GM18526 (cell line): ENCODE data around the gene WFDC12.

ENCODE experiments used
- POLR2A ChIP-seq: IDR thresholded peaks from 3 replicates; pipeline ENCODE4 v1.6.1; 2011; ENCODE audit not compliant: insufficient read length; ENCODE audit errors: extremely low read depth

The WFDC12 gene

GRCh38 chr20:45119556-45120266 lies 4.6 kb downstream of the WFDC12 start:
- TF ChIP-seq POLR2A = no peak

DNA sequence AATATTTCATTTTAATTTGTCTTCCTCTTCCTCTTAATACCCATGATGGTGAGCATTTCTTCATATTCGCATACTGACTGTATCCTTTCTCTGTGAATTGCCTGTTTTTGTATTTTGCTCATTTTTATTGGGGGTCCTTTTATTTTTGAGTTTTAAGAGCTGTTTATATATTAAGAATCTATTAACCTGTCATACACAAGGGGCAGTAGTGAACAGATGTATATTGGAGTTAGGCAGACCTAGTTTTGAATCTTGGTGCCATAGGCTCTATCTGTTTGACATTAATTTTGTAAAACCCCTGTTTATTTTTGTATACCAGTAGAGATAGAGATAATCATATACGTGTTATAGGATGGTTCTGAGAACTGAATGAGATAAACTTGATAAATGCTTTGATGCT lies 6.2 kb downstream of the WFDC12 start:
- TF ChIP-seq POLR2A = no peak

DNA sequence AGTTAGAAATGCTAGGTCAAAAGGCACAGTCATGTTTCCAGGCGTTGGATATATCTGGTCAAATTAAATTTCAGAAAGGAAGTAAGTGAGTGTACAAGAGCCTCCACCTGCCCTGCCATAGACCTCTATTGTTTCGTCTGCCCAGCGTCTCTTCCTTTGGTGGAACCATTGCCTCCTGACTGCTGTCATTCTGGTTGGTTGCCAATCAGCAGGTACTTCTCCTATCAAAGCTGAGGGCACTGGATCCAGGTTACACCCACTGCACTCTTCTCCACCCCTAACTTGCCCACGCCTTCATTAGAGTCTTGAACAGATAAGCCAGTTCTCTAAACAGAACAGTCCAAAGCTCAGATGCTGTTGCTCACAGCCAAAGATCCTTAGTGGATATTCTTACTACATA lies 6.7 kb downstream of the WFDC12 start:
- no peak for TF ChIP-seq POLR2A

GRCh38 chr20:45115829-45116228 lies 8.4 kb downstream of the WFDC12 start:
- TF ChIP-seq POLR2A = no peak

GRCh38 chr20:45115386-45115774 lies 8.9 kb downstream of the WFDC12 start:
- no peak for TF ChIP-seq POLR2A

DNA sequence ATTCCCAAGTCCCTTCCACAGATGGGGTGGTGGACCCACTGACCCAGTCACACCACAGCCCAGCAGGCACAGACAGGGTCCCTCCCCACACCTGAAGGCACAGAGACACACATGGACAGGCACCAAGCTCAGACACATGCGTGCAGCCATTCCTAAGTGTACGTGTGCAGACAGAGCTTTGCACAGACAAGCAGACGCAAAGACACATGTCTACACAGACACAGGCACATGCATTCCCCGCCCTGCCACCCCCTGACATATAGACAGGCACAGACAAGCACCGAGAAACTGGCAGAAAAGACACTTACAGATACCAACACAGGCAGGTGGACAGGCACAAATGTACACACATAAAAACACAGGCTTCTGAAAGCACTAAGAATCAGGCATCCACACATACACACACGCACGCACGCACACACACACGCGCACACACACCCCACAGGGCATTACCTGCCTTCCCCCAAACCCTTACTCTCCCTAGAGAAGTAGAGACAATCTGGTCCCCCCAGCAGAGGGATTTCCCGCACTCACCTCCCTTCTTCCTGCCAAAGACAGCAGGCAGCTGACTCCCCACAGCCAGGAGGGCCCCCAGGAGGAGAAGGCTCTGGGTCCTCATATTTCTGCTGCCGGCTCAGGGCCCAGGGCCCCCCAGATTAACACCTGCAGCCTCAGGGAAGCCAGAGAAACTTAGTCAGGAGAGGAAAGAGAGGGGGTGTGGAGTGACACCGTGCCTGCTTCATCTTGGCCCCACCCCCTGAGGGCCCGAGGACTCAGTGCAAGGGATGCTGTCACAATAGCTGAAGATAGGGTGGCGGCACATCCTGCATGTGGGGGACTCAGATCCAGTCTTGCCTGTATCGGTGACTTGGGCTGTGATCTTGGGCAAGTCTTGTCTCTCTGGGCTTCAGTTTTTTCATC lies 9.5 kb downstream of the WFDC12 start, which contains the start of gene WFDC5:
Gene WFDC5 (minus strand): TSS at position 710 of the 921 bp plus-strand sequence. CDS start 91 bp downstream, at position 619.
- TF ChIP-seq POLR2A = no peak

- no peak for TF ChIP-seq POLR2A
Observed at GRCh38 chr20:45113865-45114264, 10.4 kb downstream of the WFDC12 start.

DNA sequence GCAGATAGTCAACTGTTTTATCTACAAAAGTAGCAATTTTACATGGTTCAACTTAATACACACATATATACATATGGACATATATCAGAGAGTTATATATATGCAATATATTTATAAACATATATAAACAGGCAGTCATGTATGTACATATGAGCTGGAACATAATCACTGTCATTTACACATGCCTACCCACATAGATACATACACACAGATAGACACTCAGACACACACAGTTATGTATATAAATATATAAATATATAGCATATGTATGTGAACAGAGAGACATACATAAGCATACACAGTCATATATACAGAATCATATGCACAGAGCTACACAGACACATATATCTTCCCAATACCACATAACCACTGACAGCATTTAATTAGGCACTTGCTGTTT lies 11.5 kb downstream of the WFDC12 start:
- TF ChIP-seq POLR2A = no peak

DNA sequence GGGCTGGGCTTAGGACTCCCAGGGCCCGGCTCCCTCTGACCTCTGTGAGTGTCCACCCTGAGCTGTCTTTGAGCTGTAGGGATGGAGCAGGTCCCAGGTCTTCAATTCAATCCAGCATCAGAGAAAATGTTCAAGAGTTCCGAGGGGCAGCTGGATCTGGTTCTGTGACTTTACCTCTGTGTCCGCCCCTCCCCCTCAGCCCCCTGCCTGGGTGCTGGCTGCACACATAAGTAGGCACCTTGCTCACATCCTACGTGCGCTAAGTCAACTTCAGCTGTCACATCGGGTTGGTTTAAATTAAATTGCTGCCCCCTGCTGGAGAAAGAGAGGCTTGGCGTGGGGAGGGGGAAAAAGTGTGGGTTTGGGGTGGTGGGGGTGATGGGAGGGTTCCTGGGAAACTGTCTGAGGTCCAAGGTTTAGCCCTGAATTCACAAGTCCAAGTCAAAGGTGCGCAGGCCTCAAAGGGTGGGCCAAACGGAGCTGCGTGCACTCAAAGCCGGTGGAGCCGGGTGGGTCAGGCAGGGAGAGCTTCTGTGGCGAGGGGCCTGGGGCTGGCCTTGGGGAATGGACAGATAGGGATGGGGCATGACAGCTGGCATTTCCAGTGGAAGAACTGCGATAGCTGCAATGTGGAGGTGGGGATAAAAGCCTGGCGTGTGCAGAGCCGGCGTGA lies 12.3 kb downstream of the WFDC12 start:
- TF ChIP-seq POLR2A = no peak

DNA sequence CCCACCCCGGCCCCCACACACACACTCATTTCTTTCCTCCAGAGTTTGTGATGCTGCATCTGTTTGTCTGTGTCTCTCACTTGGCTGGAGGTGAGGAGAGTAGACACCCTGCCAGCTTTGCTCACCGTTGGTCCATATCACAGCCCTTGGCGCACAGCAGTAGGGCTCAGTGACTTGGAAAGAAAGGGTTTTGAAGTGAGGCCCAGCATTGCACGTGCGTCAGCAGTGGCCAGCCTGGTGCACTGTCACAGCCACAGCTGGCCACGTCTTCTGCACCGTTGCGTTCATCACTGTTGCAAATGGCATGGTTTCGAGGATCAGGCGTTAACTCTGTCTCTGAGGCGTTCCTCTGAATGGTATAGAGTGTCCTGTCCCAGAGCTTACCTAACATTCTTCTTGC lies 13.0 kb downstream of the WFDC12 start:
- no peak for TF ChIP-seq POLR2A

- TF ChIP-seq POLR2A = no peak
Observed at GRCh38 chr20:45110301-45110700, 14.0 kb downstream of the WFDC12 start.

- no peak for TF ChIP-seq POLR2A
Observed at GRCh38 chr20:45109634-45110033, 14.6 kb downstream of the WFDC12 start.

DNA sequence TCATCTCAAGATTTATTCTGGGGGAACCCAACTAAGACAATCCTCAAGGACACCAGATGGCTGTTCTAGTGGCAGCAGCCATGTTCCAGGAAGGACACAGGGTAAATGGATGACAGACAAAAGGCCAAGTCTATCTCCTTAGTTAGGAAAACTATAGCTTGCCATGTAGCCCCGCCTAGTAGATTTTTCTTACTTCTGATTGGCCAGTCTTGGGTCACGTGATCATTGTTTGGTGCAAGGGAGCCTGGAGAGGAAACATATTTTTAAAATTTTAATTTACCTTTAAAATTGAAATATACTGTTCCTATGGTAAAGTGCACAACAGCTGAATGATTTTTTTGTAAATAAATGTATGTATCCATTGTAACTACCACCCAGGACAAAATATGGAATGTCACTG lies 18.9 kb downstream of the WFDC12 start:
- no peak for TF ChIP-seq POLR2A

DNA sequence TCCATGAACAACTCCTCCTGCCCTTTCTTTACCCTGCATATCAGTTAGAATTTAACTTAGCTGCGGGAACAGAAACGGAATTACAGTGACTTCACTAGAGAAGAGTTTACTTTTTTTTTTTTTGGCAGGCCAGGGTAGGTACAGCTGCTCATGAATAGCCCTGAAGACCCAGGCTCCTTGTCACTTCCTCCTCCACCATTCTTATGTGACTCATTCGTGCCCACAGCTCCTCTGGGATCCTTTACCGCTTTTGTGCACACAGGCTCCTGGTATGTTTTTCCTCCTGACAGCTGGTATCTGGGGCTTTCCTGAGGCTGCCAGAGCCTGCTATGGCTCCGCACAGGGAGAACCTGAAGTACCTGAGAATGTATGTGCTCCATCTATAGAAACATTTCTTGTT lies 19.5 kb downstream of the WFDC12 start:
- no peak for TF ChIP-seq POLR2A

- TF ChIP-seq POLR2A = no peak
Observed at GRCh38 chr20:45103072-45103471, 21.2 kb downstream of the WFDC12 start.
